HG03520 (cell line): ENCODE results near the gene HOOK2.

Source experiments
- ATAC-seq: cut with Tn5 transposase; IDR thresholded peaks from one replicate; pipeline ENCODE4 v1.9.1; 2021; ENCODE audit warnings: mild to moderate bottlenecking, moderate library complexity; ENCODE audit not compliant: unreplicated experiment

HOOK2 gene

GRCh38 chr19:12794196-12794941 lies 19.0 kb upstream of the HOOK2 start:
- no peak for ATAC-seq

GRCh38 chr19:12793290-12794195 lies 18.2 kb upstream of the HOOK2 start:
- ATAC-seq = peak; percentile 17

DNA sequence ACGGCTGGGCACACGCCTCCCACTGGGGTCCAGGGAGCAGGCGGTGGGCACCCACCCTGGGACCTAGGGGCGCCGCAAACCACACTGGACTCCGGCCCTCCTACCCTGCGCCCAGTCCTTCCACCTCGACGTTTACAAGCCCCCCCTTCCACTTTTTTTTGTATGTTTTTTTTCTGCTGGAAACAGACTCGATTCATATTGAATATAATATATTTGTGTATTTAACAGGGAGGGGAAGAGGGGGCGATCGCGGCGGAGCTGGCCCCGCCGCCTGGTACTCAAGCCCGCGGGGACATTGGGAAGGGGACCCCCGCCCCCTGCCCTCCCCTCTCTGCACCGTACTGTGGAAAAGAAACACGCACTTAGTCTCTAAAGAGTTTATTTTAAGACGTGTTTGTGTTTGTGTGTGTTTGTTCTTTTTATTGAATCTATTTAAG lies 17.5 kb upstream of the HOOK2 start:
- ATAC-seq = no peak

GRCh38 chr19:12792051-12792852 lies 16.9 kb upstream of the HOOK2 start:
- no peak for ATAC-seq

DNA sequence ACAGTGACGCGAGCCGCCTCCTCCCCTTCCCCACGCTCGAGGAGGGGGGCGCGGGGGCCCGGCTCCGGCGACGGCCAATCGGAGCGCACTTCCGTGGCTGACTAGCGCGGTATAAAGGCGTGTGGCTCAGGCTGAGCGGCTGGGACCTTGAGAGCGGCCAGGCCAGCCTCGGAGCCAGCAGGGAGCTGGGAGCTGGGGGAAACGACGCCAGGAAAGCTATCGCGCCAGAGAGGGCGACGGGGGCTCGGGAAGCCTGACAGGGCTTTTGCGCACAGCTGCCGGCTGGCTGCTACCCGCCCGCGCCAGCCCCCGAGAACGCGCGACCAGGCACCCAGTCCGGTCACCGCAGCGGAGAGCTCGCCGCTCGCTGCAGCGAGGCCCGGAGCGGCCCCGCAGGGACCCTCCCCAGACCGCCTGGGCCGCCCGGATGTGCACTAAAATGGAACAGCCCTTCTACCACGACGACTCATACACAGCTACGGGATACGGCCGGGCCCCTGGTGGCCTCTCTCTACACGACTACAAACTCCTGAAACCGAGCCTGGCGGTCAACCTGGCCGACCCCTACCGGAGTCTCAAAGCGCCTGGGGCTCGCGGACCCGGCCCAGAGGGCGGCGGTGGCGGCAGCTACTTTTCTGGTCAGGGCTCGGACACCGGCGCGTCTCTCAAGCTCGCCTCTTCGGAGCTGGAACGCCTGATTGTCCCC lies 16.1 kb upstream of the HOOK2 start, which contains the start of gene JUNB:
JUNB (plus strand) TSS at position 142 of the 706 bp plus-strand sequence; CDS start at position 428, 286 bp downstream.
- ATAC-seq = peak; percentile 29

DNA sequence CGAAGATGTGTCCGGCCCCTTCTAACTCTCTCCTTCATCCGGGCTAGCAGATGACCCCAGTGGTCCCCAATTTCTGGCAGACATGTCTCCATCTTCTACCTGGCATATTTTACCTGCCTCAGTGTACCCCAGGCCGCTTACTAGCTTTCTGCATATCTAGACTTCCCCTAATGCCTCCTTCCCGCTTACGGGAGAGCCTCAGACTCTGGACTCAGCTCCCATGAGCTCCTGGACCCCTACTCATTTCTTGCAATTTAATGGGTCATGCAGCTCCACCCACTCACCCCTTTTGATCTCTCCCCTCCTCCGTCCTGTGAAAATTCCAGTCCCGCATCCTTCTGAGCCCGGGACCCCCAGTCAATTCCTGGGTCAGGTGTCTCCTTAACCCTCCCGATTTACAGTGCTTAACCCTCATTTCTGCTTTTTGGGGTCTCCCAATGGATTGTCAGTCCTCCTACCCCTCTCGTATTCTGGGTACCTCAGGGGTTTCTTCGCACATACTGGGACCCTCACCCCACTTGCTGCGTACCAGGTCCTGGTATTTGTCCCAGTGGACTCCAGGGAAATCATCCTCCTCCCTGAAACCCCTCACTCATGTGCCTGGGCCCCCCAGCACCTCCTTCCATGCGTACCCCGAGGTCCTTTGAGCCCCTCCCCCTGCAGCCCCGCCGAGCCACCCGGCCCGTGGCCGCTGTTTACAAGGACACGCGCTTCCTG lies 15.4 kb upstream of the HOOK2 start:
- no peak for ATAC-seq

GRCh38 chr19:12789904-12790619 lies 14.7 kb upstream of the HOOK2 start:
- peak; percentile 39 for ATAC-seq

DNA sequence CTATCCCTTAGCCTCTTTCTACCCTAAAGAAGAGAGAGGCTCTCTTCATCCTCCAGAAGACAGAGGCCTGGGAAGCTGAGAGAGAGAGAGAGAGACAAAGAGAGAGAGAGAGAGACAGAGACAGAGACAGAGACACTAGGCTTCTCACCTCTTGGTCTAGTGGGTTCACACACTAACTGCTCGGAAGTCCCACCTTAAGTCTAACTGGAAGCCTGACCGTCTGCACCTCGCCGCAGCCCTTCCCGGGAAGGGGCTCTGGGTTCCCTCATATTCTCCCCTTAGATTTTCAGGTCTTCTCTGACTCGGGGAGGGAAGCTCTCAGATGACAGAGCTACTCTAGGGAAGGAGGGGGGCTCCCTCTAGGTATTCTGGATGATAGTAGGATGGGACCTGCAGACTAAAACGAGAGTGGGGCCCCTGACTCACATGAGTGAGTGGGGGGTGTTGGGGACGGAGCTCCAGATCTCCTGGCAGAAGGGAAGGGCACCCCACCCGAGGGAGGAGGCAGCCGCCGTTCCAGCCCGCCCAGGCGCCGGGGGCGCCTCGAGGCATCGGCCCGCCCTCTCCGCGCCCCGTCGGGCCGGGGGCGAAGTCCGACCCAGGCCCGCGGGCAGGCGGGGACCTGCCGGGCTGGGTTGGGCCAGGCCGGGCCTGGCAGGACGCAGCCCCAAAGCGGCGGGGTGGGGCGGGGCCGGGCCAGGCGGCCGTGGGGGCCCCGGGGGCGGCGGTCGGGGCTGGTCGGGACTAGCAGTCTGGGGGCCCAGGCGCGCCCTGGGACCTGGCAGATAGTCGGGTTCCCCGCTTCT lies 13.9 kb upstream of the HOOK2 start:
- ATAC-seq = no peak

DNA sequence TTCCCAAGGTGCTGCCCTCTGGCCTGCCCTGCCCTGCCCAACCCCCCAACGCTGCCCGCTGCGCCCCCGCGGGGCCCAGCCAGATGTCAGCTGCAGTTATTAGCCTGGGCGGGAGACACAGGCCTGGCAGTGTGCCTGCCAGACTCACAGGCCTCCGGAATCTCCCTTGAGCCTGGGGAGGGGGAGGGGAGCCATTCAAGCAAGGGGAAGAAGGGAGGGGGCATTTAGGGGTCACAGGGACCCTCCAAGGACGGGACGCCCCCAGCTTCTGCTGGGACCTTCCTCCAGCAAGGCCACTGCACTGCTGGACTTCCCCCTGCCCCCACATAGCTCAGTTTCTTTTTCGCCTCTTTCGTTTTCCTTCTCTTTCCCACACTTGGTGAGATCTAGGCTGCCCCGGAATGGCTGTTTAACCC lies 13.3 kb upstream of the HOOK2 start:
- ATAC-seq = no peak

- ATAC-seq = no peak
These were observed 12.8 kb upstream of the HOOK2 start for GRCh38 chr19:12788042-12788681.

DNA sequence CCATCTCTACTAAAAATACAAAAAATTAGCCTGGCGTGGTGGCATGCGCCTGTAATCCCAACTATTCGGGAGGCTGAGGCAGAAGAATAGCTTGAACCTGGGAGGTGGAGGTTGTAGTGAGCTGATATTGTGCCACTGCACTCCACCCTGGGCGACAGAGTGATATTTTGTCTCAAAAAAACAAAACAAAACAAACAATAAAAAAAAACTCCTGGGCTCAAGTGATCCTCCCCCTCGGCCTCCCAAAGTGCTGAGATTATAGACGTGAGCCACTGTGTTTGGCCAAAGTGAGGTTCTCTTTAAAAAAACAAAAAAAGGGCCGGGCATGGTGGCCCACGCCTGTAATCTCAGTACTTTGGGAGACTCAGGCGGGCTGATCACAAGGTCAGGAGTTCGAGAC lies 12.1 kb upstream of the HOOK2 start:
- ATAC-seq = no peak

GRCh38 chr19:12786952-12787351 lies 11.6 kb upstream of the HOOK2 start:
- ATAC-seq = no peak

DNA sequence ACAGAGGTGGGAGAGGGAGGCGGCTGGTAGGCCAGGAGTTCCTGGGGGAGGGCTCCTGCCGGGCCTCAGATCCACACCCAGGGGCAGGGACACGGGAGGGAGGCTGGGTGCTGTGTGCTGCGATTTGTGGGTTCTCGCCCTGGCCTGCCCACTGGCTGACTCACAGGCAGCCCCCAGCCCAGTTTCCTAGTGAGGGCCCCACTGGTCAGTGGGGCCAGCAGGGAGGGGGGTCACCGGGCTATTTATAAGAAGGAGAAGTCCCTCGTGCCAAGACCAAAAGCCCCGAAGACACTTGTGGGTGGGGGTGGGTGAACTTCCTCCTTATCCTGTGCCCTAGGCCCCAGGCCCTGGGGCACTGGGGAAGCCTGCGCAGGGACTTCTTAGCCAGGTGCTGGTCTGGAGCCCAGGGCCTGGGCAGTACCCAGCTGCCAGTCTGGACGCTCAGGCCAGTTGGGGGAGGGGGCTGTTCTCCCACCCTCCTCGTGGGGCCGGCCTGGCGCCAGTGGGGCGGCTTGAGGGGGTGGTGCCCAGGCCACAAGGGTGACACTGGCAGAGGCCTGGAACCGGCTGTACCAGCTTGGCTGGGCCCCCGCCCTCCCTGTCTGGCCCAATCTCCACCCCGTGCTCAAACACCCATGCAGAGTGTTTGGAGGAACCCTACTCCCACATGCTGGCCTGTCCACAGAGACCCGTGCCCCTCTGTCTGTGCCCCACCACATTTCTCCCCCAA lies 11.0 kb upstream of the HOOK2 start:
- ATAC-seq = no peak

DNA sequence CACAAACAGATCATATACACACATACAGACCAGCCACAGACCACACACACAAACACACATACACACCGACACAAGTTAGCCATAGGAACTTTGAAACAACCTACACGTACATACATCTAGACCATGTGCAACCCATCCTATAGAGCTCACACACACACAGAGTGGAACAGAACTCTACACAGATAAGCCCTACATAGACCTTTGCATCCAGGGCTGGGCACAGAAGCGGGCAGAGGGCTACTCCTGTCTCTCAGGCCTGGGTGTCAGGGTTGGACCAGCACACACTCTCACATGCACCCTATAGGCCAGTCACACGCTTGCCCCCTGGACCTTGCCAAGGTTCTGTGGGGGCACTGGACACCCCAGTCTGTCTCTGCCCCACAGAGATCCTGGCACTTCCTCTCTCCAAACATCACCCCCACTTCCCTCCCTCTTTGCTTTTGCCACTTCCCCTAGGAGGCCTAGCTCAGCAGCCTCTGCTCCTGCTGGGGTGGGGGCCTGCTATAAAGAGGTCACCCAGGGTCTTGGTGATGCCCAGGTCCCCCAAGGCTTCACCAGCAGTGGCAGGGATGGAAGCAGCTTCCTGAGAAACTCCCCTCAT lies 10.2 kb upstream of the HOOK2 start:
- no peak for ATAC-seq

DNA sequence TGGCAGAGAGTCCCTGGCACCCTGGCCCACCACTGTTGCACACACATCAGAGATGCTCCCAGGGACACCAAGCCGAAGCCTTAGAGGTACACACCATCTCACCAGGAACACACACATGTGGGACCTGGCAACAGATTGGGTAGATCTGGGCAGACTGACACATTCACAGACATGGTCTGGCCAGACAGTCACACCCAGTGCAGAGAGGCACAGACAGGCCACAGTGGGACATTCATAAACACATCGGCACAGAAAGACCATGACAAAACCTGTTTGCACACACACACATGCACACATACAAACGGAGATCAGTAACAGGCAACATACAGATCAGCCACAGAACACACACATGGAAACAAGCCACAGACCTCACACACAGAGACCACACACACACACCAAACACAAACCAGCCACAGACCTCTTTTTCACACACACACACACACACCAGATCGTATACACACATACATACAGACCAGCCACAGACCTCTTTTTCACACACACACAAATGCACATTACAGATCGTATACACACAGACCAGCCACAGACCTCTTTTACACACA lies 9.6 kb upstream of the HOOK2 start:
- no peak for ATAC-seq

DNA sequence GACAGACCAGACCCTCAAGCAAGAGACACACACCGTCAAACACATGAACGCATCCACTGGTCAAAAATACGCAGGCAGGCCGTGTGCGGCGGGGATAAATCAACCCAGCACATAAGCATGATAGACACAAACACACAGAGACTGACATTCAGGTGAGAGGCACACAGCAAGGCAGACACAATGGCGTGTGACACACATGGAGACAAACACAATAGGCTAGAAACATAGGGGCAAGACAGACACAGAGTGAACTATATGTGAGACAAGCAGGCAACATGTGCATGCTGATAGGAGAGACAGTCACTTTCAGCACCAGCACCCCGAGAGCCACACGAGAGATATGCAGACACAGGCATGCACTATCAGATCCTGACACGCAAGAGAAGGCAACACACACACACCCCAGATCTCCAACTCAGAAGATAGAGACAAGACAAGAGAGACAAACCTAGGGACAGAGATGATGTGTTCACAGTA lies 9.1 kb upstream of the HOOK2 start:
- ATAC-seq = no peak
